Spinal cord (tissue), 10 donors: ENCODE data around the gene BRAT1. TPM values are rescaled to one million over a fixed set of nuclear protein-coding genes. Genes with fewer than 3 reads are reported as not detected.
"Not testable (repeated sequence)": the region's sequence is repeated elsewhere in the genome, so short reads cannot be mapped to it uniquely, and the experiment has no call there.

Experiments
- DNase-seq, 6 donors: peaks; one replicate each; pipeline versions ENCODE4 v3.0.0 to v3.0.0-alpha.2; 2013 to 2015; ENCODE audit warnings: low spot score in 6 of 6, low read depth in 4 of 6
- H3K27ac ChIP-seq: one replicate; pipeline ENCODE4 v1.5.1; 2013; ENCODE audit warnings: low read depth, low read length, control low read depth
- H3K27me3 ChIP-seq: one replicate; pipeline ENCODE4 v1.6.1; 2013; ENCODE audit warnings: low read length; ENCODE audit not compliant: control insufficient read depth, insufficient read depth
- H3K36me3 ChIP-seq: one replicate; pipeline ENCODE4 v1.6.1; 2013; ENCODE audit warnings: low read length; ENCODE audit not compliant: control insufficient read depth, insufficient read depth
- H3K4me1 ChIP-seq: one replicate; pipeline ENCODE4 v1.6.1; 2013; ENCODE audit warnings: low read length; ENCODE audit not compliant: control insufficient read depth, insufficient read depth
- H3K4me3 ChIP-seq: one replicate; pipeline ENCODE4 v1.5.1; 2013; ENCODE audit warnings: low read depth, low read length, control low read depth
- H3K9me3 ChIP-seq: one replicate; pipeline ENCODE4 v1.6.1; 2013; ENCODE audit warnings: low read length; ENCODE audit not compliant: control insufficient read depth, insufficient read depth
- WGBS: methylation state at CpG from one replicate; pipeline ENCODE4 v1.1.5; 2013; ENCODE audit warnings: missing lambda C conversion rate; ENCODE audit not compliant: insufficient coverage; 5-methylcytosine and 5-hydroxymethylcytosine counted together
- polyA plus RNA-seq, 2 donors: library from polyadenylated mRNA; unstranded; fragments of 120-200 nt; gene quantifications; one replicate each; pipeline ENCODE4 v1.2.1, GENCODE V29; 2013; ENCODE audit not compliant: insufficient read length in 2 of 2
- total RNA-seq, 2 donors: library from RNA; depleted of rRNA in 1 of 2; stranded (reverse); fragments of 120-200 nt in 1 of 2; fragments of >200 nt in 1 of 2; gene quantifications; one replicate each; pipeline versions ENCODE4 v1.2.3 to v1.2.4, GENCODE V29; 2013 to 2014
- donor health status: healthy.

BRAT1 gene
- total and polyA plus RNA-seq, 4 donors: 18.5 to 49.0 (median 37.6) TPM

DNA sequence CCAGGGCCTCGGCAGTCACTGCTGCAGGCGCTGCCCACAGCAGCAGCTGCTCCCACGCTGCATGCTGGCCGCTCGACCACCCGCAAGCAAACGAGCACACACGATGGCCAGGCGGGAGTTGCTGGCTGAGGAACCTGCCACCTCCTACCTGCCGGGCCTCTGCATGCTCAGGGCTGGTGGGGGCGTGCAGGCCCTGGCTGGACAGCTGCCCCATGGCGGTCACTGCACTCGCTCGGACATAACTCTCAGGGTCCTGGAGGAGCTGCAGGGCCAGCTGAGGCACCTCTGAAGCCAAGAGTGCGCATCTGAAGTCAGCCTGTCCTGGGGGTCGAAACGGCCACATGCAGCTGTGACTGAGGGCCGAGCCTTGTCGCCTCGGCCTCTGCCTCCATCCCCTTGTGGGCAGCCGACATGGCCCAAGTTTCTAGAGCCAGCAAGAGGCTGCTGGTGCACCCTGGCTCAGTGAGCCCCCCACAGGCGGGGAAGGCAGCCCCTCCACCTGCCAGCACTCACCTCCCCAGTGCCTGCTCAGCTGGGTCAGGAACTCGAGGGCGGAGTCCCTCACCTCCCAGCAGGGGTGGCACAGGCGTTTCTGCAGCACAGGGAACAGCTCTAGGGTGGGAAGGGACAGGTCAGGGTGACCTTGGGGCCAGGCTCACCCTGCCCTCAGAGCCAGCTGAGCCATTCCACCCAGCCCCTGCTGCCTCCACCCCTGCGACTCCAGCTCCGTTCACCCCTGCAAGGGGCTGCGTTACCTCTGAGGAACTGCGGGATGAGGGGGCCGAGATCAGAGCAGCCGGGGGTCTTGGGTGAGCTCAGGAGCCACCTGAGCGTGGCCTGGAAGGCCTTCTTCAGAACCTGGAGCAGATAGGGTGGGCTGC is 16.1 kb downstream of the BRAT1 start:
- H3K27ac ChIP-seq: no peak overlapping the region
- H3K4me3 ChIP-seq: no peak overlapping the region
- WGBS: 87% methylated on average over 32 of the region's 32 CpGs
- H3K36me3 ChIP-seq: peaks cover 66% of the 10 kb centered on the region
- H3K9me3 ChIP-seq: no peaks in the 10 kb centered on the region
- no peaks in the 10 kb centered on the region for H3K4me1 ChIP-seq
- H3K27me3 ChIP-seq: no peaks in the 10 kb centered on the region
- DNase-seq: no peak

DNA sequence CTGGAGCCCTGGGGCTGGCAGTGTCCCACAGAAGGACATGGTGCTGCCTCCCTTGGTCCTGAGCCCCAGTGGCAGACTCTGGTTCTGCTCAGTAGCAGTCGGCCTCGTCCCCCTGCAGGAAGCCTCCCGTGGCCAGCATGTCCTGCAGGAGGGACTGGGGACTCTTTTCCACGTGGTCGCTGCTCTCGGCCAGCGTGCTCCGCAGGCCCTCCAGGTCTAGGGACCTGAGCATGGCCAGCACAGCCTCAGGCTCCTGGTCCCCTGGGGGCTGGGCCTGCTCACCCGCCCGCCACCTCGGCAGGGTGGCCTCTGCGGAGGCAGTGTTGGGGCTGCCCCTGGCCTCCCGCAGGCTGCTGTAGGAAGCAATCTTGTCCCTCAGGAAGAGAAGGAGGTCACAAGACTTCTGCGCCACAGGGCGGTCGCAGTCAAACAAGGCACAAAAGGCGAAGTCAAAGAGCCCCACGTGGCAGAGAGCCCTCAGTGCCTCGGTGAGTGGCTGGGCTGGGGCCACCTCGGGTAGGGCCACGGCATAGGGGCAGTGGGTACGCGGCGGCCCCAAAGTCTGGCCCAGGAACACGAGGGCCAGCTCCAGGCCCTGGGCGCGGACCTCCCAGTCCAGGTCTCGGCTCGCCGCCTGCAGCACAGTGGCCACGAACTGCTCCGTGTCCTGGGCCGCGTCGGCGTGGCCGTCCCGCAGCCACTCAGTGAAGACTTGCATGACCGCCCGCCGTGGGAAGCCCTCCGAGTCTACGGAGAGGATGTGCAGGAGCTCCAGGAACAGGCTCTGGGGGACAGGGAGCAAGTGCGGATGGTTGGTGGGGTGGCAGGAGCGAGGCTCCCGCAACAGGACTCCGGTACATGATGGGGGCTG is 17.1 kb downstream of the BRAT1 start:
- no peak overlapping the region for H3K27ac ChIP-seq
- H3K36me3 ChIP-seq: peaks cover 56% of the 10 kb centered on the region
- no peaks in the 10 kb centered on the region for H3K9me3 ChIP-seq
- no peak overlapping the region for H3K4me3 ChIP-seq
- no peaks in the 10 kb centered on the region for H3K4me1 ChIP-seq
- 86% methylated on average over 47 of the region's 47 CpGs for whole genome bisulfite sequencing
- no peak for DNase-seq
- H3K27me3 ChIP-seq: no peaks in the 10 kb centered on the region

- peaks cover 34% of the 10 kb centered on the region for H3K36me3 ChIP-seq
- not testable (repeated sequence) for H3K9me3 ChIP-seq, H3K4me3 ChIP-seq, DNase-seq, H3K27me3 ChIP-seq, H3K27ac ChIP-seq
- 72% methylated on average over 6 of the region's 19 CpGs for WGBS
- H3K4me1 ChIP-seq: peaks cover 14% of the 10 kb centered on the region
Observed at GRCh38 chr7:2535872-2536627, 19.3 kb downstream of the BRAT1 start.

DNA sequence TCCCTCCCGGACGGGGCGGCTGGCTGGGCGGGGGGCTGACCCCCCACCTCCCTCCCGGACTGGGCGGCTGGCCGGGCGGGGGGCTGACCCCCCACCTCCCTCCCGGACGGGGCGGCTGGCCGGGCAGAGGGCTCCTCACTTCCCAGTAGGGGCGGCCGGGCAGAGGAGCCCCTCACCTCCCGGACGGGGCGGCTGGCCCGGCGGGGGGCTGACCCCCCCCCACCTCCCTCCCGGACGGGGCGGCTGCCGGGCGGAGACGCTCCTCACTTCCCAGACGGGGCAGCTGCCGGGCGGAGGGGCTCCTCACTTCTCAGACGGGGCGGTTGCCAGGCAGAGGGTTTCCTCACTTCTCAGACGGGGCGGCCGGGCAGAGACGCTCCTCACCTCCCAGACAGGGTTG is 21.1 kb downstream of the BRAT1 start:
- Histone ChIP-seq H3K36me3 (peaks cover 23% of the 10 kb centered on the region), H3K4me1 (peaks cover 32% of the 10 kb centered on the region)
- not testable (repeated sequence) for H3K27ac ChIP-seq, H3K4me3 ChIP-seq, H3K9me3 ChIP-seq, DNase-seq, H3K27me3 ChIP-seq
- WGBS: no CpG with 5 or more reads among the region's 34 CpGs

DNA sequence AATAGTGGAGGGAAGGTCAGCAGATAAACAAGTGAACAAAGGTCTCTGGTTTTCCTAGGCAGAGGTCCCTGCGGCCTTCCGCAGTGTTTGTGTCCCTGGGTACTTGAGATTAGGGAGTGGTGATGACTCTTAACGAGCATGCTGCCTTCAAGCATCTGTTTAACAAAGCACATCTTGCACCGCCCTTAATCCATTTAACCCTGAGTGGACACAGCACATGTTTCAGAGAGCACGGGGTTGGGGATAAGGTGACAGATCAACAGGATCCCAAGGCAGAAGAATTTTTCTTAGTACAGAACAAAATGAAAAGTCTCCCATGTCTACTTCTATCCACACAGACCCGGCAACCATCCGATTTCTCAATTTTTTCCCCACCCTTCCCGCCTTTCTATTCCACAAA is 21.8 kb downstream of the BRAT1 start:
- WGBS: no CpG with 5 or more reads among the region's 8 CpGs
- H3K4me3 ChIP-seq, H3K27me3 ChIP-seq, DNase-seq, H3K27ac ChIP-seq, H3K9me3 ChIP-seq: not testable (repeated sequence)
- Histone ChIP-seq H3K4me1 (peaks cover 39% of the 10 kb centered on the region), H3K36me3 (peaks cover 23% of the 10 kb centered on the region)

- H3K27ac ChIP-seq, H3K27me3 ChIP-seq, H3K4me3 ChIP-seq, DNase-seq, H3K9me3 ChIP-seq: not testable (repeated sequence)
- Histone ChIP-seq H3K4me1 (peaks cover 45% of the 10 kb centered on the region), H3K36me3 (peaks cover 22% of the 10 kb centered on the region)
- no CpG with 5 or more reads among the region's 8 CpGs for WGBS
Observed at GRCh38 chr7:2532816-2533215, 22.5 kb downstream of the BRAT1 start.

- not testable (repeated sequence) for H3K9me3 ChIP-seq, H3K27me3 ChIP-seq, H3K27ac ChIP-seq, DNase-seq, H3K4me3 ChIP-seq
- peaks cover 50% of the 10 kb centered on the region for H3K4me1 ChIP-seq
- H3K36me3 ChIP-seq: peaks cover 25% of the 10 kb centered on the region
- WGBS: 68% methylated on average over 8 of the region's 15 CpGs
Observed at GRCh38 chr7:2532199-2532772, 23.0 kb downstream of the BRAT1 start.

DNA sequence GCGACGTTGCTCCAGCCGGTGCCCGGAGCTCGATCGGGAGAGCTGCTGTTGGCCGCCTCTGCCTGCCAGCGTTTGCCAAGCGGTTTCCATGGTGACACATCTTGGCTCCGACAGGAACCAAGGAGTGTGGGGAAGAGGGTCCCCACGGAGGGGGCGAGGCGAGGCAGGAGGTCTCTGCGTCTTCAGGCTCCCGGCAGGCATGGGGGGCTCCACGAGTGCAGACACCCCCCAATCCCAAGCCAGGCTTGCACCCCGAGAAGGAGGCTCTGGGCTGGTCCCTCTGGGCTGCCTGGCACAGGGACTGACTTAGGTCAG is 23.6 kb downstream of the BRAT1 start:
- H3K4me3 ChIP-seq, H3K27me3 ChIP-seq, H3K9me3 ChIP-seq, H3K27ac ChIP-seq: not testable (repeated sequence)
- H3K4me1 ChIP-seq: peaks cover 56% of the 10 kb centered on the region
- H3K36me3 ChIP-seq: peaks cover 31% of the 10 kb centered on the region
- peak in 2 of 6 donors; percentile 49 to 69 for DNase-seq
- no CpG with 5 or more reads among the region's 17 CpGs for WGBS
